PFSK-1 (cell line): Measurements from ENCODE around the gene RAB31.

ENCODE experiments used
- FOXP2 ChIP-seq: optimal IDR thresholded peaks from 2 replicates; pipeline ENCODE3; 2011; ENCODE audit warnings: borderline replicate concordance, control low read depth, inconsistent platforms; ENCODE audit not compliant: insufficient read depth; ENCODE audit errors: extremely low read length, extremely low read depth
- POLR2AphosphoS5 ChIP-seq: IDR thresholded peaks from 2 replicates; pipeline ENCODE4 v1.6.1; 2012; ENCODE audit warnings: low read depth, mild to moderate bottlenecking, control low read depth, low read length, moderate library complexity
- REST ChIP-seq, 2 experiments: IDR thresholded peaks; 2 replicates each; pipeline versions ENCODE4 v1.6.1 to v1.8.0; 2011 to 2012; ENCODE audit warnings: low read depth in 2 of 2, low read length in 2 of 2, control low read depth in 1 of 2, inconsistent platforms in 1 of 2, mild to moderate bottlenecking in 1 of 2, moderate library complexity in 1 of 2; ENCODE audit not compliant: insufficient read depth in 1 of 2
- SIN3A ChIP-seq: IDR thresholded peaks from 2 replicates; pipeline ENCODE4 v1.6.1; 2012; ENCODE audit warnings: mild to moderate bottlenecking, low read length, moderate library complexity, borderline replicate concordance; ENCODE audit not compliant: insufficient read depth
- TAF1 ChIP-seq: IDR thresholded peaks from 2 replicates; pipeline ENCODE4 v1.6.1; 2012; ENCODE audit warnings: low read length, control low read depth, borderline replicate concordance; ENCODE audit not compliant: insufficient read depth

Gene RAB31

GRCh38 chr18:9846162-9846925 is 138.2 kb downstream of the RAB31 start:
- TF ChIP-seq TAF1 (no peak), POLR2AphosphoS5 (no peak), SIN3A (no peak), FOXP2 (no peak), REST (IDR thresholded peaks at IDR 0.05; ENCODE audit: insufficient read depth in 1 of 2, low read depth in 2 of 2, low read length in 2 of 2) (no peak)

- TF ChIP-seq FOXP2 (no peak), SIN3A (no peak), REST (IDR thresholded peaks at IDR 0.05; ENCODE audit: insufficient read depth in 1 of 2, low read depth in 2 of 2, low read length in 2 of 2) (no peak), POLR2AphosphoS5 (no peak), TAF1 (no peak)
Measured at GRCh38 chr18:9848170-9848879, 140.2 kb downstream of the RAB31 start.

- no peak for TF ChIP-seq REST (IDR thresholded peaks at IDR 0.05; ENCODE audit: insufficient read depth in 1 of 2, low read depth in 2 of 2, low read length in 2 of 2)
- no peak for TF ChIP-seq SIN3A
- TF ChIP-seq TAF1 = no peak
- no peak for TF ChIP-seq FOXP2
- no peak for TF ChIP-seq POLR2AphosphoS5
Measured at GRCh38 chr18:9849407-9850283, 141.5 kb downstream of the RAB31 start.

- TF ChIP-seq FOXP2 (no peak), REST (IDR thresholded peaks at IDR 0.05; ENCODE audit: insufficient read depth in 1 of 2, low read depth in 2 of 2, low read length in 2 of 2) (no peak), SIN3A (no peak), TAF1 (no peak), POLR2AphosphoS5 (no peak)
Measured at GRCh38 chr18:9850309-9850708, 142.2 kb downstream of the RAB31 start.
